DMS 273 (cell line): ENCODE results near the gene GPHN.

Experiments
- DNase-seq: peaks from one replicate; lab custom pipeline; 2025; ENCODE audit not compliant: unreplicated experiment; lab: John Stamatoyannopoulos, UW

GPHN gene

GRCh38 chr14:67137744-67138371 is 629.9 kb downstream of the GPHN start:
- DNase-seq = peak; percentile 35

GRCh38 chr14:67140556-67140955 is 632.6 kb downstream of the GPHN start:
- DNase-seq = no peak

GRCh38 chr14:67141146-67141900 is 633.4 kb downstream of the GPHN start:
- no peak for DNase-seq

GRCh38 chr14:67151082-67151666 is 643.2 kb downstream of the GPHN start:
- DNase-seq = no peak

GRCh38 chr14:67158566-67158965 is 650.6 kb downstream of the GPHN start:
- DNase-seq = no peak

GRCh38 chr14:67162385-67162784 is 654.4 kb downstream of the GPHN start:
- DNase-seq = no peak

GRCh38 chr14:67166450-67166853 is 658.5 kb downstream of the GPHN start:
- peak; percentile 64 for DNase-seq

GRCh38 chr14:67167420-67168109 is 659.6 kb downstream of the GPHN start:
- DNase-seq = no peak

GRCh38 chr14:67168110-67168441 is 660.1 kb downstream of the GPHN start:
- DNase-seq = no peak

- DNase-seq = no peak
These were observed 662.7 kb downstream of the GPHN start for GRCh38 chr14:67170660-67171059.

GRCh38 chr14:67172056-67172455 is 664.1 kb downstream of the GPHN start:
- no peak for DNase-seq

- DNase-seq = no peak
These were observed 664.6 kb downstream of the GPHN start for GRCh38 chr14:67172520-67172919.

- no peak for DNase-seq
These were observed 665.8 kb downstream of the GPHN start for GRCh38 chr14:67173719-67174118.

- DNase-seq = no peak
These were observed 678.3 kb downstream of the GPHN start for GRCh38 chr14:67186172-67186768.

- no peak for DNase-seq
These were observed 679.0 kb downstream of the GPHN start for GRCh38 chr14:67186789-67187584.

GRCh38 chr14:67187826-67188225 is 679.9 kb downstream of the GPHN start:
- DNase-seq = no peak

GRCh38 chr14:67188326-67188725 is 680.4 kb downstream of the GPHN start:
- DNase-seq = no peak

- DNase-seq = no peak
These were observed 683.9 kb downstream of the GPHN start for GRCh38 chr14:67191768-67192290.

GRCh38 chr14:67192366-67192765 is 684.4 kb downstream of the GPHN start:
- no peak for DNase-seq

- no peak for DNase-seq
These were observed 687.3 kb downstream of the GPHN start for GRCh38 chr14:67195279-67195678.
